Activated CD4-positive, alpha-beta T cell treated with anti-CD3 and anti-CD28 coated beads, Interleukin-2, amount 50 U/mL, for 24 hours (primary cell): ENCODE measurements around the gene ALDH4A1.

Source experiments
- DNase-seq, 2 donors: peaks; one replicate each; pipeline ENCODE4 v3.0.0-alpha.2; 2020; ENCODE audit warnings: low read depth in 1 of 2, low spot score in 1 of 2

ALDH4A1 gene

GRCh38 chr1:18922848-18923755 lies 20.7 kb upstream of the ALDH4A1 start:
- DNase-seq, result no peak

- DNase-seq, result no peak
Measured at GRCh38 chr1:18922319-18922726, 20.0 kb upstream of the ALDH4A1 start.

GRCh38 chr1:18921516-18922251 lies 19.3 kb upstream of the ALDH4A1 start:
- no peak for DNase-seq

GRCh38 chr1:18920931-18921330 lies 18.6 kb upstream of the ALDH4A1 start:
- no peak for DNase-seq

GRCh38 chr1:18919956-18920355 lies 17.6 kb upstream of the ALDH4A1 start:
- no peak for DNase-seq

GRCh38 chr1:18919197-18919905 lies 17.0 kb upstream of the ALDH4A1 start:
- DNase-seq, result no peak

GRCh38 chr1:18918417-18918816 lies 16.1 kb upstream of the ALDH4A1 start:
- no peak for DNase-seq

GRCh38 chr1:18917071-18917799 lies 14.9 kb upstream of the ALDH4A1 start:
- DNase-seq, result no peak

- no peak for DNase-seq
Measured at GRCh38 chr1:18915341-18915740, 13.0 kb upstream of the ALDH4A1 start.

GRCh38 chr1:18913065-18913835 lies 10.9 kb upstream of the ALDH4A1 start:
- DNase-seq, result peak; percentile 59 to 70

- DNase-seq, result no peak
Measured at GRCh38 chr1:18912550-18912949, 10.2 kb upstream of the ALDH4A1 start.

GRCh38 chr1:18908911-18909771 lies 6.8 kb upstream of the ALDH4A1 start:
- no peak for DNase-seq

GRCh38 chr1:18907917-18908845 lies 5.8 kb upstream of the ALDH4A1 start:
- DNase-seq, result no peak

GRCh38 chr1:18907021-18907916 lies 4.9 kb upstream of the ALDH4A1 start:
- peak; percentile 19 to 58 for DNase-seq

- no peak for DNase-seq
Measured at GRCh38 chr1:18903291-18903756, 969 bp upstream of the ALDH4A1 start.

GRCh38 chr1:18901952-18902522 lies 318 bp downstream of the ALDH4A1 start:
- DNase-seq, result no peak
